ENCODE data around the gene RILPL1. TPM values are rescaled to one million over a fixed set of nuclear protein-coding genes. Genes with fewer than 3 reads are reported as not detected.
"Not testable (repeated sequence)": the region's sequence is repeated elsewhere in the genome, so short reads cannot be mapped to it uniquely, and the experiment has no call there.

The RILPL1 gene
- total RNA-seq, 1 donor from 2014 or later, result 5.9 TPM

GRCh38 chr12:123523518-123523917 is 10.0 kb downstream of the RILPL1 start:
- Mint-ChIP-seq H3K27ac (no peak overlapping the region), H3K4me3 (ENCODE audit: low read depth) (no peak overlapping the region), H3K27me3 (ENCODE audit: low read depth) (no peaks in the 10 kb centered on the region), H3K4me1 (ENCODE audit: low read depth) (peaks cover 2% of the 10 kb centered on the region), H3K36me3 (ENCODE audit: low read depth) (no peaks in the 10 kb centered on the region), H3K9me3 (no peaks in the 10 kb centered on the region)
- intact Hi-C loops (cut with micrococcal nuclease), result no loop called here
- DNase-seq (ENCODE audit: low spot score), result no peak

DNA sequence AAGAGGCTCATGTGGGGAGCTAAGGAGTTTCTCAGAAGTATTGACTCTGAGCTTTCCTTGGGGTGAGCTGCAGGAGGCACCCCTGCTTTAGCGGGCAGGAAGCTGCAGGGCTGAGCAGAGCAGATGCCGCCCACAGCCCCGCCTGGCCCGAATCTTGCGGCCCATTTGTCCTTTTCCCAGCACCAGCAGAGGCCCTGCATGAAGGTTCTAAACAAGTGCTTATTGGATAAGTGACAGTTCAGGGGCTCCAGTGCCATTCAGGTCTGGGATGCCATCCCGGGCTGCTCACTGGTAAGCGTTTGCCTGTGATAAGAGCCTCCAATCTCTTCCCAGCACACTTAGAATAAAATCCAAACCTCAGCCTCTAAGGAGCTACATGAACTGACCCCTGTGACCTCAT is 11.4 kb downstream of the RILPL1 start:
- Mint-ChIP-seq H3K4me1 (ENCODE audit: low read depth) (peaks cover 2% of the 10 kb centered on the region), H3K9me3 (no peaks in the 10 kb centered on the region), H3K36me3 (ENCODE audit: low read depth) (no peaks in the 10 kb centered on the region), H3K27ac (no peak overlapping the region), H3K27me3 (ENCODE audit: low read depth) (no peaks in the 10 kb centered on the region), H3K4me3 (ENCODE audit: low read depth) (no peak overlapping the region)
- DNase-seq (ENCODE audit: low spot score), result no peak
- intact Hi-C loops (cut with micrococcal nuclease), result no loop called here

GRCh38 chr12:123520567-123521474 is 12.7 kb downstream of the RILPL1 start:
- H3K36me3 Mint-ChIP-seq (ENCODE audit: low read depth), result no peaks in the 10 kb centered on the region
- H3K27ac Mint-ChIP-seq, result no peak overlapping the region
- no peaks in the 10 kb centered on the region for H3K9me3 Mint-ChIP-seq
- DNase-seq (ENCODE audit: low spot score), result no peak
- intact Hi-C loops (cut with micrococcal nuclease), result no loop called here
- H3K4me3 Mint-ChIP-seq (ENCODE audit: low read depth), result no peak overlapping the region
- H3K27me3 Mint-ChIP-seq (ENCODE audit: low read depth), result no peaks in the 10 kb centered on the region
- peaks cover 2% of the 10 kb centered on the region for H3K4me1 Mint-ChIP-seq (ENCODE audit: low read depth)

DNA sequence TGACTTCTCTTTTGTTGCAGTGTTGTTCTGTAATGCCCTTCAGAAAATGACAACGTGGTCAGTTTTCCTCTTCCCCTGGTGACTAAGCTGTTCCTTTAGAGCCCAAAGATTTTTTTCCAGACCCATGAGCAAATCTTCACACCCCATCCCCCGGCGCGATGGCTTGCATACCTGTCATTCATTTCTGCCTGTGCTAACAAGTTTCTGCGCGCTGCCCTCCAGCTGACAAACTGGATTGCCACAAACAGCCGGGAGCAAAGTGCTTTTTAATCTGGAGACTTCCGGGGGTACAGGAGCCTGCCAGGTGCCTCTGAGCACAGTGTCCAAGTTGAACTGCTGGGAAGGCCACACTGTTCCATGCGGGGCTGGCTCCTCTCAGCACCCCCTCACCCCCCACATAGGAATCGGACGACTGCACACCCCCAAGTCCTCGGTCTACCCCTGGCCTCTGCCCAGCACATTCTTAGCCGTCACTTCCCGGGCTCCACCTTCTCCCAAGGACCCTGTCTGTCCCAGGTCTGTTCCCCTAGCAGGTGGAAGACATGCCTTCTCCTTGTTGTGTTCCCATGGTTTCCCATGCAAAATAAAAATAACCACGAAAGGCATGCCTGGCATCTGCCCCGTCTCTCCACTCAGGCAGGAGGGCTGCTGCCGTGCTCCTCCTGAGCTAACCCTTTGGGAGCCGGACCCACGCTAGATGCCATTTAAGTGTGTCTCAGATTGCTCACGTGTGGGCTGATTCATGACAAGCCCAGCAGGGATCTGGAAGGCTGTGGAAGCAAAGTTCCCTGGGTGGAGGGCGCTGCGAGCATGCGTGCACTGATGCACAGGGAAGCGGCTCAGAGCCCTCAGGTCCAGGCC is 14.1 kb downstream of the RILPL1 start:
- Mint-ChIP-seq H3K36me3 (ENCODE audit: low read depth) (no peaks in the 10 kb centered on the region), H3K9me3 (no peaks in the 10 kb centered on the region), H3K4me1 (ENCODE audit: low read depth) (peaks cover 2% of the 10 kb centered on the region), H3K27me3 (ENCODE audit: low read depth) (no peaks in the 10 kb centered on the region), H3K4me3 (ENCODE audit: low read depth) (no peak overlapping the region), H3K27ac (no peak overlapping the region)
- DNase-seq (ENCODE audit: low spot score), result no peak
- intact Hi-C loops (cut with micrococcal nuclease), result no loop called here

DNA sequence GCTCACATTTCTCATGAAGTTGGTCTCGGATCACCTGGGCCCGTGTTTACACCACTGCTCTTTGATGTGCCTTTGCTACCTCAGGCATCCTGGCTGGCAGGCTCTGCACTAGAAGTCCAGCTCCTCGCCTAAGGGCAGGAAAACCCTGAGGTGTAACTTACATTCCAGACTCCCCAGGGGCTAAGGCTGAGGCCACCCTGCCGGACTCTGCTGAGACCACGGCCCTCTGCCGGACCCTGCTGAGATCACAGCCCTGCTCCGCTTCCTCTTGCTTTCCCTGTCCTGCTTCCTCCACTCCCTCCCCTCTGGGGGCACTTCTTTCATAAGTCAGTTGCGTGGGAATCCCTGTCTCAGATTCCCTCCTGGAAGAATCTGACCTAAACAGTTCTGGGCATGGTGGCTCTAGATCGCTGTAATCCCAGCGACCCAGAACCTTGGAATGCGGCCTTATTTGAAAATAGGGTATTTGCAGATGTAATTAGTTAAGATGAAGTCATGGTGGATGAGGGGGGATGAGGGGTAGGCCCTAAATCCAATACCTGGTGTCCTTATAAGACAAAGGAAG is 17.2 kb downstream of the RILPL1 start:
- no peaks in the 10 kb centered on the region for H3K27me3 Mint-ChIP-seq (ENCODE audit: low read depth)
- intact Hi-C loops (cut with micrococcal nuclease), result no loop called here
- H3K9me3 Mint-ChIP-seq, result no peaks in the 10 kb centered on the region
- no peak for DNase-seq (ENCODE audit: low spot score)
- H3K4me1 Mint-ChIP-seq (ENCODE audit: low read depth), result peaks cover 2% of the 10 kb centered on the region
- no peak overlapping the region for H3K27ac Mint-ChIP-seq
- H3K36me3 Mint-ChIP-seq (ENCODE audit: low read depth), result no peaks in the 10 kb centered on the region
- H3K4me3 Mint-ChIP-seq (ENCODE audit: low read depth), result no peak overlapping the region

- H3K4me1 Mint-ChIP-seq (ENCODE audit: low read depth); H3K27me3 Mint-ChIP-seq (ENCODE audit: low read depth); H3K36me3 Mint-ChIP-seq (ENCODE audit: low read depth); H3K4me3 Mint-ChIP-seq (ENCODE audit: low read depth); intact Hi-C loops (cut with micrococcal nuclease); DNase-seq (ENCODE audit: low spot score); H3K9me3 Mint-ChIP-seq; H3K27ac Mint-ChIP-seq: not testable (repeated sequence)
These were observed 18.8 kb downstream of the RILPL1 start for GRCh38 chr12:123514582-123515221.

GRCh38 chr12:123513805-123514204 is 19.7 kb downstream of the RILPL1 start:
- H3K9me3 Mint-ChIP-seq, result no peaks in the 10 kb centered on the region
- no peak overlapping the region for H3K27ac Mint-ChIP-seq
- DNase-seq (ENCODE audit: low spot score), result no peak
- intact Hi-C loops (cut with micrococcal nuclease), result no loop called here
- H3K36me3 Mint-ChIP-seq (ENCODE audit: low read depth), result no peaks in the 10 kb centered on the region
- H3K4me1 Mint-ChIP-seq (ENCODE audit: low read depth), result no peaks in the 10 kb centered on the region
- H3K4me3 Mint-ChIP-seq (ENCODE audit: low read depth), result no peak overlapping the region
- no peaks in the 10 kb centered on the region for H3K27me3 Mint-ChIP-seq (ENCODE audit: low read depth)

- Mint-ChIP-seq H3K27me3 (ENCODE audit: low read depth) (no peaks in the 10 kb centered on the region), H3K4me3 (ENCODE audit: low read depth) (no peak overlapping the region), H3K27ac (no peak overlapping the region), H3K4me1 (ENCODE audit: low read depth) (no peaks in the 10 kb centered on the region), H3K9me3 (no peaks in the 10 kb centered on the region), H3K36me3 (ENCODE audit: low read depth) (no peaks in the 10 kb centered on the region)
- DNase-seq (ENCODE audit: low spot score), result no peak
- intact Hi-C loops (cut with micrococcal nuclease), result no loop called here
These were observed 20.5 kb downstream of the RILPL1 start for GRCh38 chr12:123512838-123513665.

DNA sequence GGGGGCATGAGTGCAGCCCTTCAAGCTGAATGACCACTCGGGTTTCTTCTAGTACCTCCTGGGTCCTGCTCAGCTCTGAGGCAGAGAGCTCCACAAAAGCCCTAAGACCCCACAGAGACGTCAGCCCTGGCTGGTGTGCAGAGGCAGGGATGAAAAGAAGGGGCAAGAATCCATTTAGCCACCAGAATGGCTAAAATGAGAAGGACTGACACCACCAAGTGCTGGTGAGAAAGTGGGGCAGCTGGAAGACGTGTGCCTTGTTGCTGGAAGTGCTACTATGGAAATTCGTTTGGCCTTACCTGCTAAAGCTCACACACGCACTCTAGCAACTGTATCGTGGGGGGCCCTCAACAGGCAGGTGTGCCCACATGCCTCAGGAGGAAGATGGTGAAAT is 26.7 kb downstream of the RILPL1 start:
- no peak overlapping the region for H3K27ac Mint-ChIP-seq
- H3K4me3 Mint-ChIP-seq (ENCODE audit: low read depth), result no peak overlapping the region
- H3K9me3 Mint-ChIP-seq, result no peaks in the 10 kb centered on the region
- no peaks in the 10 kb centered on the region for H3K4me1 Mint-ChIP-seq (ENCODE audit: low read depth)
- intact Hi-C loops (cut with micrococcal nuclease), result no loop called here
- H3K36me3 Mint-ChIP-seq (ENCODE audit: low read depth), result no peaks in the 10 kb centered on the region
- no peak for DNase-seq (ENCODE audit: low spot score)
- H3K27me3 Mint-ChIP-seq (ENCODE audit: low read depth), result no peaks in the 10 kb centered on the region

DNA sequence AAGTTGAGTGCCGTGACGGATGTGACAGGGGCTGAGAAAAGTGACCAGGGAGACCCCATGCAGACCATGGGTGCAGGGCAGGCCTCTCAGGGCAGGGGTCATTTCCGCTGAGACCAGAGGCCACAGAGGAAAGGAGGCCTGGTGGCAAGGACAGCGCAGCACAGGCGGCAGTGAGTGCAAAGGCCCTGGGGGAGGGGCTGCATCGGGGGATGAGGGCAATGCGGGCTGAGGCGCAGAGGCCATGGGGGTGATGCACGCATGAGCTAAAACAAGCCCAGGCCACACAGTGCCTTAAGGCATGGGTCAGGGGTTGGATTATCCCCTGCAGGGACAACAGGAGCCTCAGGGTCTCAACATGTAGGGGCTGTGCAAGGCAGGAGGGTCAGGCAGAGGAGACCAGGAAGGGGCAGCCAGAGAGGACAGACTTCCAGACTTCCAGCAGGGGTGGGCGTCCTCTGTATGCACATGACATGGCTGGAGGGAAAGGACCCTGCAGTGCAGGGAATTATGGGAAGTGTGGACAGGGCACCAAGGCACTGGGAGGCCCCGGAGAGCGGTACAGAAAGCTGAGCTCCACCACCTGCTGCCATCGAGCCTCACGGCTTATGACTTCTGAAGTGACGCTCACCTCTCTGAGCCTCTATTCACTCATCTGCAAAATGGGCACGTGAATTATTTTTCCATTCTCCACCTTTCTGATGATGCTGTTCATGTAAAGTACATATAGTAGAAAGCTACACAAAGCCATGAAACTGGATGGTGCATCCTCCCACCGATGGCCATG is 27.3 kb downstream of the RILPL1 start:
- Mint-ChIP-seq H3K36me3 (ENCODE audit: low read depth) (no peaks in the 10 kb centered on the region), H3K9me3 (no peaks in the 10 kb centered on the region), H3K27ac (no peak overlapping the region), H3K4me3 (ENCODE audit: low read depth) (no peak overlapping the region), H3K4me1 (ENCODE audit: low read depth) (no peaks in the 10 kb centered on the region), H3K27me3 (ENCODE audit: low read depth) (no peaks in the 10 kb centered on the region)
- DNase-seq (ENCODE audit: low spot score), result no peak
- intact Hi-C loops (cut with micrococcal nuclease), result no loop called here

- Mint-ChIP-seq H3K4me1 (ENCODE audit: low read depth) (no peaks in the 10 kb centered on the region), H3K27ac (no peak overlapping the region), H3K27me3 (ENCODE audit: low read depth) (no peaks in the 10 kb centered on the region), H3K9me3 (no peaks in the 10 kb centered on the region), H3K4me3 (ENCODE audit: low read depth) (no peak overlapping the region), H3K36me3 (ENCODE audit: low read depth) (no peaks in the 10 kb centered on the region)
- DNase-seq (ENCODE audit: low spot score), result no peak
- intact Hi-C loops (cut with micrococcal nuclease), result no loop called here
These were observed 31.3 kb downstream of the RILPL1 start for GRCh38 chr12:123502163-123502704.
